8988T (cell line): Measurements from ENCODE around the gene PDE6A.

Experiments used
- DNase-seq: peaks from one replicate; pipeline ENCODE4 v3.0.0; 2011

The PDE6A gene

GRCh38 chr5:149833116-149833827 lies 111.3 kb downstream of the PDE6A start:
- DNase-seq: no peak

DNA sequence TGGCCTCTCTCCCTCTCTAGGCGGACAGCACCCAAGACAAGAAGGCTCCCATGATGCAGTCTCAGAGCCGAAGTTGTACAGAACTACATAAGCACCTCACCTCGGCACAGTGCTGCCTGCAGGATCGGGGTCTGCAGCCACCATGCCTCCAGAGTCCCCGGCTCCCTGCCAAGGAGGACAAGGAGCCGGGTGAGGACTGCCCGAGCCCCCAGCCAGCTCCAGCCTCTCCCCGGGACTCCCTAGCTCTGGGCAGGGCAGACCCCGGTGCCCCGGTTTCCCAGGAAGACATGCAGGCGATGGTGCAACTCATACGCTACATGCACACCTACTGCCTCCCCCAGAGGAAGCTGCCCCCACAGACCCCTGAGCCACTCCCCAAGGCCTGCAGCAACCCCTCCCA lies 112.0 kb downstream of the PDE6A start:
- no peak for DNase-seq

DNA sequence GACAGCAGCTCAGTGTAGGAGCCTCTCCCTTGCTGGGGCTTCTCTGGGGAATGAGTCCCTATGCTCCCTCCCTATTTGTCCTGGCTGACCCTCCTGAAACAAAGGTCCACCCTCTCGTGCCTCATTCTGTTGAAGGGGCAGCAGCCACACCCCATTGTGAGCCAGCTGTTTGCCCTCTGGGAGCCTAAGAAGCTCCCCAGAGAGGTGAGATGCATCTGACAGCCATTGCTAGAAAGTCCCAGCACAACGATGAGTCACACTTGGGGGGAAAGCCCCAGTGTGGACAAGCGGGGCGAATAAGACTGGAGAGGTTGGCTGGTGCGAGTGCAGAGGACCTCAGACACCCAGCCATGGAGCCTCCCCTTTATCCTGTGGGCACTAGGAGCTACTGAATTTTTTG lies 113.1 kb downstream of the PDE6A start:
- no peak for DNase-seq

DNA sequence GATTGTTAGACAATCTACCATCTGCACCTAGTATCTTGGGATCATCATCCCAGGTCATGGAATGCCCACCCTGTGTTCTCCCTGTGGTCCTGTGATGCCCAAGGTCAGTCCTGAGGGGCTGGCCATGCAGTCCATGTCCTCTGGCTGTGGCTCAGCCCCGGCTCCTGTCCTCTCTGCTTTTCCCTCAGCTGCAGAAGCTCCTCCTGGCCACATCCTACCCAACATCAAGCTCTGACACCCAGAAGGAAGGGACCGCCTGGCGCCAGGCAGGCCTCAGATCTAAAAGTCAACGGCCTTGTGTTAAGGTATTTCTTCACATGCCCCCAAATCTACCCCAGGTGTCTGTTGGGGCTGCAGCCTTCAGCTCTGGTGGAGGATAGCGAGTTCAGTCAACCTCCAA lies 114.0 kb downstream of the PDE6A start:
- DNase-seq: no peak

DNA sequence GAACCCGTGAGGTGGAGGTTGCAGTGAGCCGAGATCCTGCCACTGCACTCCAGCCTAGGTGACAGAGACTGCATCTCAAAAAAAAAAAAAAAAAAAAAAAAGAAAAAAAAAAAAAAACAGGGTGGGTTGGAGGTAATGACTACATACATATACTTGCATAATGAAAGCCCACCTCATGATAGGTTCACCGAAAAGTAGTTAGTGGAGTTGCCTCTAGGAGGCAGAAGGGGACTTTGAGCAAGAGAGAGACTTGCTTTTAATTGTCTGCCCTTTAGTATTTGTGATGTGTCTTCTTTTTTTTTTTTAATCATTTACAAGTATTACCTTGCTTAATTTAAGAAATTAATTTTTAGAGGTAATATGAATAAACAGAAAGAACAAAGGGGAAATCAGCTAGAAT lies 114.6 kb downstream of the PDE6A start:
- peak; percentile 45 for DNase-seq

DNA sequence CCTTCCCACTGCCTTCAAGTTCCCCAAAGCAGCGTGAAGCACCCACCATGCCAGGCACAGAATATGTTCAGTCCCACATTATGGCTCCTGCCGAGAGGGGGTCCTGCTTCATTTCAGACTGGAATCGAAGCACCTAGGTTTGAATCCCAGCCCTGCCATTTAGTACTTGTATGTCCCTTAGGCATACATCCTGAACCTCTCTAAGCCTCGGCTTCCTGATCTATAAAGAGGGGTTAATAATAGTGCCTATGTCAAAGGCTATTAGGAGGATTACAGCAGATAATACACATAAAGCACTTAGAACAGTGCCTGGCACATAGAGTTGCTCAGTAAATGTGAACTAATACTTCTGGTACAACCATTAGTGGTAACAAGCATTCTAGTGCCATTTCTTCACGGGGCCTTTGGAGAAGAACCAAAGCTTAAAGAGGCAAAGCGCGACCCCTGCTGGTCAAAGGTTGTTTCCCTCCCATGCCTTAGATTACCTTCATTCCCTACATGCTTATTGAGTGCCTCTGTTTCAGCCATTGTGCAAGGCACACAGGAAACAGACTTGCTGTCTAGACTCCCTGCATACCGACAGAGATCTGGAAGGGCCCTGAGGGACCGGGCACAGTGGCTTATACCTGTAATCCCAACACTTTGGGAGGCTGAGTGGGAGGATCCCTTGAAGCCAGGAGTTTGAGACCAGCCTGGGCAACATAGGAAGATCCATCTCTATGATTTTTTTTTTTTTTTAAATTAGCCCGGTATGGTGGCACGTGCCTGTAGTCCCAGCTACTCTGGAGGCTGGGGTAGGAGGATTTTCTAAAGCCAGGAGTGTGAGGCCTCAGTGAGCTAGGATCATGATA lies 116.2 kb downstream of the PDE6A start:
- DNase-seq: peak; percentile 77

GRCh38 chr5:149827546-149827945 lies 117.0 kb downstream of the PDE6A start:
- no peak for DNase-seq

- no peak for DNase-seq
These were observed 117.5 kb downstream of the PDE6A start for GRCh38 chr5:149827086-149827485.

- DNase-seq: no peak
These were observed 118.0 kb downstream of the PDE6A start for GRCh38 chr5:149826574-149826973.

DNA sequence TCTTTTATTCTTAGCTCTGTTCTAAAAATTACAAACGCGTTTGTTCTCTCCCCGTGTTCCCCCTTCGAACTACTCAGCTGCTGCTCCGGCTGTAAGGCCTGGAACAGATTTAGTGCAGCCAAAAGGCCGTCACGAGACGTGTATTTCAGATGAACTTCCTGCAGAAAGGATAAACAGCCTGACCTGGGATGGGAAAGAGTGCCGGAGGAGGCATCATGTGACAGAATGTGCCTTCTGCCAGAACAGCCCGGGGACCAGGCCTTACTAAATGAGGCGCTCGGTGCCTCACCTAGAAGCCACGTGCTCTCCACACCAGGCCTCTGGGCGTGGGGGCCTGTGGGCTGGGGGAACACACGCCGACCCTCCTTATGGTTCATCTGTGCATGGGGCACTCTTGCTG lies 119.7 kb downstream of the PDE6A start:
- DNase-seq: no peak

GRCh38 chr5:149824120-149824519 lies 120.5 kb downstream of the PDE6A start:
- DNase-seq: no peak

GRCh38 chr5:149823375-149823774 lies 121.2 kb downstream of the PDE6A start:
- DNase-seq: no peak

DNA sequence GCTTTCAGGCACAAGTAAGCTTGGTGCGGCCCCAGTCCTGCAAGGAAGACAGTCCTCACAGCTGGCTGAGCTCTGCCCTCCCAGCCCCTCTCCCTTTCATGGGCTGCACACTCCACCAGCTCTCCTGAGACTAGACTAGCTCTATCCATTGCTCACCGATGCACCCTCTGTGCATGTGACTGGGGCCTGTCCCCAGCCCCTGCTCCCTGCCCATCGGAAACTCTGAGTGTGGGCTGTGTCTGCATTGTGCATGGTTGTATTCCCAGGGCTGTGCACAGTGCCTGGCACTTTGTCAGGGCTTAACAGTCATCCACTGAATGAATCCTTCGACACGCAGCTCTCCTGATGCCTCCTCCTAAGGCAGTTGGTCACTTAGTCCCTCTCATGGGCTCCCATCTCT lies 122.3 kb downstream of the PDE6A start:
- no peak for DNase-seq

DNA sequence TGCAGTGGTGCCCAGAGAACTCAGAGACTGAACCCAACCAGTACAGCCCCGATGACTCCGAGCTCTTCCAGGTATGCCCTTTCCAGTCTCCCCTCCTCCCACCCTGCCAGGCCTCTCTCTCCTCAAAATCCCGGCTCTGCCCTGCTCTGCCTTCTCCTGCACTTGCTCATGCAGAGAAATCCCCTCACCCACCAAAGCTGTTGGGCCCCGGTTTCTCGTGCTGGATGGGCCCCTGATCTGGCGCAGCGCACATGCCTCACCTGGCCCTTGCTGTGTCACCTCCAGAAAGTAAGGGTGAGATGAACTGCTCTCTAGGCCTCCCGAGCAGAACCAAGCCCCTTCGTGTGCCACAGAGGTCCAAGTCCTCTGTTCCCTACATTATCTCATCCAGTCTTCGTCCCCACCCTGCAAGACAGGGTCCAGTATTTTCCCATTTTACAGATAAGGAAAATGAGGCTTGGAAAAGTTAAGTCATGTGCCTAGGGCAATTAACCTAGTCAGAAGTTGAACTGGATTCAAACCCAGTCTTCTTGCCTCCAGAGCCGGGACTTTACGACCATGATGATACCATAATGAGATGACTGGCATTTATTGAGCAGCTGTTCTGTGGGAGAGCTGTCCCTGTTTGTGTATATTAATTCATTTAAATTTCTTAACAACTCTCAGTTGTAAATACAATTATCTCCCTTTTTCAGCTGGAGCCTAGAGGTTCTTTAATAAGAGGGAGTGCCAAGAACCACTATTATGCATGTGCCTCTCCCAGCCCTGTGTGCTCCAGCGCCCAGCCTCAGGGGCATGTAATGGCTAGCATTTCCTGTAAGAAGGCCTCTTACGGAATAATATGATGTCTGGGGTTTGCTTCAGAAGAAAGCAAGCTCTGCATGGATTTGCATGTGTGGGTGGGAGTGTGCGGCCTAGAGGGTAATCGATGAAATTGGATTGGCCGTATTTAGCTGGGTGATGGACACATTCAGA lies 123.8 kb downstream of the PDE6A start:
- DNase-seq: no peak

- DNase-seq: no peak
These were observed 124.6 kb downstream of the PDE6A start for GRCh38 chr5:149820012-149820411.

DNA sequence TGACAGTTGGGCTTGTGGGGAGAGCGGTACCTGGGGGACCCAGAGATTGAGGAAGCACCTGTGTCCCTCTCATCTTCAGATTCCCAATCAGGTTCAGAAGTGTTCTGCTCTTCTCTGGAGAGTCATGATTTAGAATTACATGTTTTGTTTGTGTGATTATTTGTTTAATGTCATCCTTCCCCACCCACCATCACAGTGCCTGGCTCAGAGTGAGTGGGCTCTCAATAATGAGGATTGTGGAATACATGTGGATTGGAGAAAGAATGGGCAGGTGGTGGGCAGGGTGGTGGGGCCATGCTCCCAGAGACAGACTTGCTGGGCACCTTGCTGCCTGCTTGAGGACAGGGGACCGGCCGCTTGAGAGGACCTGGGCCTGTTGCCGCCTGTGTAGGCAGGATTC lies 126.5 kb downstream of the PDE6A start:
- DNase-seq: no peak

GRCh38 chr5:149817539-149818060 lies 127.0 kb downstream of the PDE6A start:
- DNase-seq: no peak

GRCh38 chr5:149816661-149817060 lies 127.9 kb downstream of the PDE6A start:
- no peak for DNase-seq

GRCh38 chr5:149811453-149811852 lies 133.1 kb downstream of the PDE6A start:
- DNase-seq: no peak

DNA sequence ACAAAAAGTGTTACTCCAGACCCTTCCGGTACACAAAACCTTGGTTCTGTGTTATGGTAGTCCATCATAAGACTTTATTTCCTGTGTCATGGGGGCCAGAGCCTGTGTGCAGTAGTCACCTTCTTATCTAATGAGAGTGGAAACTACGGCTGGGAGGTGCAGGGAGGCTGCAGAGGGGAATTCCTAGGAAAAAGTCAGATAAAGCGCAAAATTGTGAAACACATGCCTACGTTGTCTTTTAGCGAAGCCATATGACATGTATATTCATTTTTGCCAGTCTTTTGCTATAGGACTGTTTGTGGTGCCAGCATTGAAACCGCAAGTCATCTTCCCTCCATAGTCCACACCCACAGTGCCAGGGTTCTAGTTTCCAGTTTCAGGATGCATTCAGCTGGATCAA lies 133.7 kb downstream of the PDE6A start:
- no peak for DNase-seq

- DNase-seq: no peak
These were observed 134.5 kb downstream of the PDE6A start for GRCh38 chr5:149809931-149810691.
